Activated CD8-positive, alpha-beta T cell treated with anti-CD3 and anti-CD28 coated beads for 36 hours (primary cell): ENCODE measurements around the gene NUPR2. TPM values are rescaled to one million over a fixed set of nuclear protein-coding genes. Genes with fewer than 3 reads are reported as not detected.
"Not testable (repeated sequence)": the region's sequence is repeated elsewhere in the genome, so short reads cannot be mapped to it uniquely, and the experiment has no call there.

Experiments
- ATAC-seq: fragments of 200-7000 bp; cut with Tn5 transposase; one replicate; pipeline ENCODE4 v1.10.0; 2021; ENCODE audit warnings: mild to moderate bottlenecking, moderate library complexity
- CTCF ChIA-PET: fragments of 350-600 bp; sonication (Branson Sonifier 250); formaldehyde crosslinking; loops from one replicate; lab custom pipeline; 2021; ENCODE audit warnings: antibody characterized with exemption; lab: Charles Lee
- POLR2A ChIA-PET: fragments of 350-600 bp; sonication (Branson Sonifier 250); formaldehyde crosslinking; loops from one replicate; lab custom pipeline; 2021; ENCODE audit warnings: antibody characterized with exemption; lab: Charles Lee
- DNase-seq: peaks from one replicate; pipeline ENCODE4 v3.0.0-alpha.2; 2020
- H3K27ac Mint-ChIP-seq: one replicate; pipeline ENCODE4 v1.8.0; 2021; ENCODE audit warnings: mild to moderate bottlenecking, mixed read lengths
- H3K27me3 Mint-ChIP-seq: one replicate; pipeline ENCODE4 v1.8.0; 2021; ENCODE audit warnings: mixed read lengths
- H3K36me3 Mint-ChIP-seq: one replicate; pipeline ENCODE4 v1.8.0; 2021; ENCODE audit warnings: low read depth, mixed read lengths
- H3K4me1 Mint-ChIP-seq: one replicate; pipeline ENCODE4 v1.8.0; 2021; ENCODE audit warnings: low read depth, mixed read lengths
- H3K4me3 Mint-ChIP-seq: one replicate; pipeline ENCODE4 v1.8.0; 2021; ENCODE audit warnings: mild to moderate bottlenecking, moderate library complexity, mixed read lengths
- H3K9me3 Mint-ChIP-seq: one replicate; pipeline ENCODE4 v1.8.0; 2021; ENCODE audit warnings: mixed read lengths
- intact Hi-C: fragments of 100-400 bp; cut with micrococcal nuclease; formaldehyde crosslinking; loops from one replicate; pipeline ENCODE4 v1.10.0; 2022
- total RNA-seq, 2 experiments: library from RNA; stranded (reverse); gene quantifications; one replicate each; pipeline ENCODE4 v1.2.3, GENCODE V29; 2021
- TF ChIP-seq, protein P1 (sequence below): fragments of 200-600 bp; IDR thresholded peaks from one replicate; pipeline ENCODE4 v1.8.0; 2022; ENCODE audit warnings: antibody characterized with exemption, mild to moderate bottlenecking

Gene NUPR2
- total RNA-seq, 2 experiments from 2014 or later: not detected

DNA sequence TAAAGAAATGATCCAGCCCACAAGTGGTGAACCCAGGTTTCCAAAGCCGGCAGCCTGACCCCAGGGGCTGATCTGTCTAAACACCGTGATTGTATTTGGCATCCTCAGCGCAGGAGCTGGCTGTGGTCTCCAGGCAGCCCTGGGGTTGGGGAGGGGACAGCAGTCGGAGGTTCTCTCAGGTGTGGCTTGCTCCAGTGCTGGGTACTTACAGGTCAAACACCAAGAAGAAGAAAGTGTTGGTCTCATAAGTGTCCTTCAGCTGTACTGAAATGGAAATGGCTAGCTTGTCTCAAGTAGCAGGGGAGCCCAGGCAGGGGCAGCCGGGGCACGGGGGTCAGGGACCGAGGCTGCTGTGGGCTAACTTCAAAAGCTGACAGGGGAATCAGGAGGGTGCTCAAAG is 29.5 kb downstream of the NUPR2 start:
- Mint-ChIP-seq H3K27ac (no peak overlapping the region), H3K4me3 (no peak overlapping the region), H3K4me1 (no peaks in the 10 kb centered on the region), H3K27me3 (no peaks in the 10 kb centered on the region), H3K9me3 (no peaks in the 10 kb centered on the region), H3K36me3 (peaks cover 11% of the 10 kb centered on the region)
- DNase-seq (no peak), ATAC-seq (no peak)
- ChIA-PET CTCF (interaction anchor here (1.0 kb wide), 1 partner anchor 13 kb away, joined by 5 read pairs; no protein-coding TSS in a partner anchor), POLR2A (interaction anchor here (1.0 to 2.2 kb wide), 2 partner anchors 9 to 20 kb away, joined by 3 to 7 read pairs; no protein-coding TSS in a partner anchor)
- intact Hi-C loops: no loop called here
- TF ChIP-seq, protein P1, sequence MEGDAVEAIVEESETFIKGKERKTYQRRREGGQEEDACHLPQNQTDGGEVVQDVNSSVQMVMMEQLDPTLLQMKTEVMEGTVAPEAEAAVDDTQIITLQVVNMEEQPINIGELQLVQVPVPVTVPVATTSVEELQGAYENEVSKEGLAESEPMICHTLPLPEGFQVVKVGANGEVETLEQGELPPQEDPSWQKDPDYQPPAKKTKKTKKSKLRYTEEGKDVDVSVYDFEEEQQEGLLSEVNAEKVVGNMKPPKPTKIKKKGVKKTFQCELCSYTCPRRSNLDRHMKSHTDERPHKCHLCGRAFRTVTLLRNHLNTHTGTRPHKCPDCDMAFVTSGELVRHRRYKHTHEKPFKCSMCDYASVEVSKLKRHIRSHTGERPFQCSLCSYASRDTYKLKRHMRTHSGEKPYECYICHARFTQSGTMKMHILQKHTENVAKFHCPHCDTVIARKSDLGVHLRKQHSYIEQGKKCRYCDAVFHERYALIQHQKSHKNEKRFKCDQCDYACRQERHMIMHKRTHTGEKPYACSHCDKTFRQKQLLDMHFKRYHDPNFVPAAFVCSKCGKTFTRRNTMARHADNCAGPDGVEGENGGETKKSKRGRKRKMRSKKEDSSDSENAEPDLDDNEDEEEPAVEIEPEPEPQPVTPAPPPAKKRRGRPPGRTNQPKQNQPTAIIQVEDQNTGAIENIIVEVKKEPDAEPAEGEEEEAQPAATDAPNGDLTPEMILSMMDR: no peak

DNA sequence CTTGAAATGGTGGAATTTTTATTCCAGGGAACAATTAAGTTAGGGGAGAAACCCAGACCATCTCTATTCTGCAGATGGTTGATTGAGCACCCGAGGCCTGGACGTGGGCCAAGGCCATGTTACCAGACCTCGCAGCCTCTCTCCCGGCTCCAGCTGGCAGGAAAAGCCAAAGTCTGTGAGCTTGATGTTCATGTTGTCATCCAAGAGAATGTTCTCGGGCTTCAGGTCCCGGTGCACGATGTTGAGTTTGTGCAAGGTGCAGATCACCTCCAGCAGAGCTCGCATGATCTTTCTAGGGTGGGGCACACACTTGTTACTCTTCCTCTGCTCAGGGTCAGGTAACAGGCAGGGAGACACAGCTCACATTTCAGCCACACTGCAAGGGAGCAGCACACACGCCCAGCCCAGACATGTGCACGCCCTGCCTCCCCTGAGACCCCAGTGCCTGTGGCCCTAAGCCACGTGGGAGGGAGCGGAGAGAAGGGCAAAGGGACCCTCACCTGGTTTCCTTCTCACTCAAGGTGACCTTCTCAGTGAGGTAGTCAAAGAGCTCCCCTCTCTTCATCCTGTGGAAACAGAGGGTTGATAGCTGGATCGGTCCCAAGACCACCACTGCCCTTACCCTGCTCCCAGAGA is 32.9 kb downstream of the NUPR2 start:
- peaks cover 3% of the 10 kb centered on the region for H3K4me1 Mint-ChIP-seq
- no peaks in the 10 kb centered on the region for H3K27me3 Mint-ChIP-seq
- no peak for ATAC-seq
- no peak overlapping the region for H3K27ac Mint-ChIP-seq
- no peaks in the 10 kb centered on the region for H3K9me3 Mint-ChIP-seq
- intact Hi-C loops: no loop called here
- no peak overlapping the region for H3K4me3 Mint-ChIP-seq
- peaks cover 24% of the 10 kb centered on the region for H3K36me3 Mint-ChIP-seq
- POLR2A ChIA-PET: interaction anchor here (1.0 to 1.5 kb wide), 2 partner anchors 9 kb away, joined by 3 to 9 read pairs; no protein-coding TSS in a partner anchor
- DNase-seq: no peak
- CTCF ChIA-PET: interaction anchor here (2.6 kb wide), 1 partner anchor 9 kb away, joined by 20 read pairs; no protein-coding TSS in a partner anchor
- TF ChIP-seq, protein P1: no peak

DNA sequence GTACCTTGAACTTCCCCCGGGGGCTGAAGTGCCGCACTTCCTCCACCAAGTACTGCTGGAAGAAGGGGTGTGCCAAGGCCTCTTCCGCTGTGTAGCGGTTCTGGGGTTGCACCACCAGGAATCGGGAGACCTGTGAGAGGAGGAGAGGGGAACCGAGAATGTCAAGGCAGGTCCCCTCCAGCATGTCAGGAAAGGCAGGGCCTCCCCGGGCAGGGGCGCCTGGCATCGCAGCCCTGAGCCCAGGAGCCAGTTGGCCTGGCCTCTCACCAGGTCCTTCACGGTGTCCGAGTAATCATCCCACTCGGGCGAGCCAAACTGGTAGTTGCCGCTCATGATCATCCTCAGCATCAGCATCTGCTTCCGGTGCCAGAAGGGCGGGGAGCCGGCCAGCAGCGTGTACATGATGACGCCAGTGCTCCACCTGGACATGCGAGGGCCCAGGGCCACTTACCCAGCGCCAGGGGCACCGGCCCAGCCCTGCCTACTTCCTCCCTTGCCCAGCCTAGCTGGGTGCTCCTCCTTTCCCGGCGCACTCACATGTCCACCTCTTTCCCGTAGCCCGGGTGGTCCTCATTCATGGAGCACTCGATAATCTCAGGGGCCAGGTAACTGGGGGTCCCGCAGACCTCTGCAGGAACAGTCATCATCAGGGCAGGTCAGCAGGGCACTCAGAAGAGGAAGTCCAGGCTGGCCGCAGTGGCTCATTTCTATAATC is 34.4 kb downstream of the NUPR2 start:
- Mint-ChIP-seq H3K4me1 (peaks cover 3% of the 10 kb centered on the region), H3K36me3 (peaks cover 24% of the 10 kb centered on the region), H3K27ac (no peak overlapping the region), H3K27me3 (no peaks in the 10 kb centered on the region), H3K9me3 (no peaks in the 10 kb centered on the region), H3K4me3 (no peak overlapping the region)
- POLR2A ChIA-PET: no interaction called here
- intact Hi-C loops: no loop called here
- DNase-seq: no peak
- ATAC-seq: no peak
- TF ChIP-seq, protein P1: no peak
- CTCF ChIA-PET: no interaction called here

DNA sequence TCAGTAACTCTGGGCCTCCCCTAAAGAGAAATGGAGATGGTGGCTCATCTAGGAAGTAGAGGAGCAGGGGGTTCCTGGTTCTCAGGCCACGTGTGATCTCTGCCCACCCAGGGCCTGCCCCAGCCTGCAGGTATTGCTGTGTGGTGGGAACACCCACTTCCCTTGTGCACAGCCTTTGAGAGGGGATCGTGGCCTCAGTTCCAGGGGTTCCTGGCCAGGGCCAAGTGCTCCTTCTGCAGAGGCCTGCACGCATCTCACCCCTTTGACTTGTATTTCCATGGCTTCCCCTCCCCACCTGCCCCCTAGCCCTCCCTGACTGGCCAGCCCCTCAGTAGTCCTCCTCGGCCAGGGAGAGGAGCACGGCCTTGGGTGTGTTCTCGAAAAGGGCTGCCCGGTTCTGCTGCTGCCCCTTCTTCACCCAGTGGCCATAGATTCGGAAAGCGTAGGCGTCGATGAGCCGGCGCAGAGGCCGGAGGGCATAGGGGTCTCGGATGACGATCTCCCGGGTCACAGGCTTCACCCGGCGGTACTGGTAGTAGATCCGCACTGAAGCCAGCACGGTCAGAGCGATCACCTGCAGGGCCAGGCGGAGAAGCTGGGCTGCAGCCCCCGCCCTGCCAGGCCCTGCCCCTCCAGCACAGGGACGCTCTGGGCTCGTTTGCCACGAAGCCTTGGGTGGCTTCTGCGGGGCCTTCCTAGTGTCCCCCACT is 35.3 kb downstream of the NUPR2 start:
- H3K36me3 Mint-ChIP-seq: peaks cover 24% of the 10 kb centered on the region
- intact Hi-C loops, H3K9me3 Mint-ChIP-seq, DNase-seq, POLR2A ChIA-PET, H3K4me3 Mint-ChIP-seq, ATAC-seq, CTCF ChIA-PET, H3K4me1 Mint-ChIP-seq, H3K27ac Mint-ChIP-seq, H3K27me3 Mint-ChIP-seq: not testable (repeated sequence)

DNA sequence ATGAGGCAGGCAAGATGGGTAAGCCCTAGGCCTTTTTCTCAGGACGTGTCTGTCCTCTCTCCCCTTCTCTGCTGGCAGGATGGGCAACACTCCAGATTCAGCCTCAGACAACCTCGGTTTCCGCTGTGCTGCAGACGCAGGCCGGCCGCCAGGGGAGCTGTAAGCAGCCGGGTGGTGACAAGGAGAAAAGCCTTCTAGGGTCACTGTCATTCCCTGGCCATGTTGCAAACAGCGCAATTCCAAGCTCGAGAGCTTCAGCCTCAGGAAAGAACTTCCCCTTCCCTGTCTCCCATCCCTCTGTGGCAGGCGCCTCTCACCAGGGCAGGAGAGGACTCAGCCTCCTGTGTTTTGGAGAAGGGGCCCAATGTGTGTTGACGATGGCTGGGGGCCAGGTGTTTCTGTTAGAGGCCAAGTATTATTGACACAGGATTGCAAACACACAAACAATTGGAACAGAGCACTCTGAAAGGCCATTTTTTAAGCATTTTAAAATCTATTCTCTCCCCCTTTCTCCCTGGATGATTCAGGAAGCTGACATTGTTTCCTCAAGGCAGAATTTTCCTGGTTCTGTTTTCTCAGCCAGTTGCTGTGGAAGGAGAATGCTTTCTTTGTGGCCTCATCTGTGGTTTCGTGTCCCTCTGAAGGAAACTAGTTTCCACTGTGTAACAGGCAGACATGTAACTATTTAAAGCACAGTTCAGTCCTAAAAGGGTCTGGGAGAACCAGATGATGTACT is 36.6 kb downstream of the NUPR2 start:
- intact Hi-C loops: no loop called here
- Mint-ChIP-seq H3K36me3 (peaks cover 28% of the 10 kb centered on the region), H3K9me3 (no peaks in the 10 kb centered on the region), H3K27ac (no peak overlapping the region), H3K27me3 (no peaks in the 10 kb centered on the region), H3K4me1 (peaks cover 3% of the 10 kb centered on the region), H3K4me3 (no peak overlapping the region)
- DNase-seq (no peak), ATAC-seq (no peak)
- CTCF ChIA-PET: no interaction called here
- TF ChIP-seq, protein P1: no peak
- POLR2A ChIA-PET: interaction anchor here (0.7 kb wide), 1 partner anchor 9 kb away, joined by 4 read pairs; no protein-coding TSS in a partner anchor
